H1 (cell line): ENCODE results near the gene GPD1L. TPM values are rescaled to one million over a fixed set of nuclear protein-coding genes. Genes with fewer than 3 reads are reported as not detected.
A peak's percentile ranks its signal among the peaks of the same experiment; 100 is the strongest.

ENCODE experiments used
- CTCF ChIA-PET: fragments of 300-600 bp; sonication (Branson Sonifier 250); formaldehyde crosslinking; loops from one replicate; lab custom pipeline; 2021; ENCODE audit not compliant: partially characterized antibody; lab: Charles Lee
- POLR2A ChIA-PET: fragments of 300-600 bp; sonication (Branson Sonifier 250); formaldehyde crosslinking; loops from one replicate; lab custom pipeline; 2021; ENCODE audit warnings: inconsistent platforms; ENCODE audit not compliant: partially characterized antibody; lab: Charles Lee
- DNase-seq, 2 experiments: peaks; one replicate each; pipeline versions ENCODE4 v3.0.0 to v3.0.0-alpha.2; 2010 to 2022; ENCODE audit warnings: low spot score in 2 of 2, low read depth in 1 of 2, mixed read lengths in 1 of 2
- FAIRE-seq: peaks from 2 replicates; lab custom pipeline; 2011; peaks lifted over from hg19 to GRCh38; lab: Jason Lieb, UNC
- H2AFZ ChIP-seq: 2 replicates; pipeline ENCODE4 v1.8.1; 2012; ENCODE audit warnings: low read length, inconsistent platforms
- H2AK5ac ChIP-seq: 2 replicates; pipeline ENCODE4 v1.6.1; 2013; ENCODE audit warnings: low read depth, low read length
- H2BK120ac ChIP-seq: replicated peaks from 2 replicates; pipeline ENCODE3; 2013; ENCODE audit warnings: low read depth, low read length, inconsistent platforms
- H2BK12ac ChIP-seq: 2 replicates; pipeline ENCODE4 v1.6.1; 2013; ENCODE audit warnings: low read depth, low read length
- H2BK15ac ChIP-seq: 2 replicates; pipeline ENCODE4 v1.6.1; 2013; ENCODE audit warnings: low read length
- H2BK20ac ChIP-seq: 2 replicates; pipeline ENCODE4 v1.6.1; 2013; ENCODE audit warnings: low read length
- H2BK5ac ChIP-seq: 2 replicates; pipeline ENCODE4 v1.6.1; 2013; ENCODE audit warnings: low read depth, low read length
- H3K14ac ChIP-seq: 2 replicates; pipeline ENCODE4 v1.6.1; 2013; ENCODE audit warnings: inconsistent platforms; ENCODE audit not compliant: insufficient read length
- H3K18ac ChIP-seq: 2 replicates; pipeline ENCODE4 v1.6.1; 2013; ENCODE audit warnings: low read length; ENCODE audit errors: extremely low read depth
- H3K23ac ChIP-seq: 2 replicates; pipeline ENCODE4 v1.6.1; 2013; ENCODE audit warnings: inconsistent platforms; ENCODE audit not compliant: insufficient read length
- H3K23me2 ChIP-seq: 2 replicates; pipeline ENCODE4 v1.6.1; 2013; ENCODE audit warnings: low read depth, low read length
- H3K27ac ChIP-seq: 2 replicates; pipeline ENCODE4 v1.6.1; 2011; ENCODE audit warnings: low read depth, low read length, inconsistent platforms
- H3K27me3 ChIP-seq, 4 experiments: replicated peaks in 1 of 4; 1 replicate in 1 of 4; 2 replicates in 3 of 4; pipeline versions ENCODE4 v1.6.1 to v1.8.1; 2011 to 2013; ENCODE audit warnings: low read length in 3 of 4, mild to moderate bottlenecking in 3 of 4, inconsistent platforms in 2 of 4, mixed read lengths in 2 of 4, moderate library complexity in 1 of 4; ENCODE audit not compliant: control insufficient read depth in 3 of 4, insufficient read depth in 3 of 4; ENCODE audit errors: extremely low read depth in 1 of 4
- H3K36me3 ChIP-seq, 4 experiments: 2 replicates each; pipeline versions ENCODE4 v1.6.1 to v1.8.1; 2011 to 2013; ENCODE audit warnings: mild to moderate bottlenecking in 4 of 4, low read length in 3 of 4, moderate library complexity in 2 of 4, control low read depth in 1 of 4, inconsistent platforms in 1 of 4; ENCODE audit not compliant: insufficient read depth in 4 of 4, control insufficient read depth in 2 of 4
- H3K4ac ChIP-seq: replicated peaks from 2 replicates; pipeline ENCODE3; 2013; ENCODE audit warnings: low read length, low read depth, mixed read lengths, inconsistent platforms; ENCODE audit not compliant: insufficient read length
- H3K4me1 ChIP-seq, 4 experiments: replicated peaks in 1 of 4; 1 replicate in 1 of 4; 2 replicates in 3 of 4; pipeline versions ENCODE4 v1.6.1 to v1.8.1; 2011 to 2013; ENCODE audit warnings: low read length in 3 of 4, inconsistent platforms in 2 of 4, mixed read lengths in 1 of 4; ENCODE audit not compliant: insufficient read depth in 4 of 4, control insufficient read depth in 3 of 4
- H3K4me2 ChIP-seq, 2 experiments: 2 replicates each; pipeline versions ENCODE4 v1.6.1 to v1.8.1; 2011 to 2013; ENCODE audit warnings: low read depth in 2 of 2, low read length in 2 of 2, control low read depth in 1 of 2, inconsistent platforms in 1 of 2, mild to moderate bottlenecking in 1 of 2; ENCODE audit not compliant: insufficient read depth in 1 of 2
- H3K4me3 ChIP-seq, 4 experiments: fragments of 200-600, 300-600 bp in 1 of 4; sonication (generic), shearing (Covaris generic), sonication (Bioruptor Twin) in 1 of 4; 2 replicates each; pipeline versions ENCODE4 v1.5.1 to v1.8.1; 2011 to 2016; ENCODE audit warnings: low read length in 4 of 4, low read depth in 3 of 4, control low read depth in 2 of 4, inconsistent platforms in 2 of 4, mild to moderate bottlenecking in 2 of 4, mixed read lengths in 1 of 4, moderate library complexity in 1 of 4; ENCODE audit not compliant: insufficient read depth in 2 of 4; ENCODE audit errors: extremely low read depth in 1 of 4
- H3K56ac ChIP-seq: replicated peaks from 2 replicates; pipeline ENCODE3; 2013; ENCODE audit warnings: low read depth, mild to moderate bottlenecking, mixed read lengths, low read length, inconsistent platforms; ENCODE audit not compliant: insufficient read length
- H3K79me1 ChIP-seq: 2 replicates; pipeline ENCODE4 v1.6.1; 2013; ENCODE audit warnings: low read depth, low read length, control low read depth
- H3K79me2 ChIP-seq, 2 experiments: 2 replicates each; pipeline versions ENCODE4 v1.6.1 to v1.8.1; 2012 to 2013; ENCODE audit warnings: low read length in 2 of 2, mild to moderate bottlenecking in 2 of 2, inconsistent platforms in 1 of 2; ENCODE audit not compliant: insufficient read depth in 2 of 2, control insufficient read depth in 1 of 2
- H3K9ac ChIP-seq, 4 experiments: replicated peaks in 1 of 4; 1 replicate in 1 of 4; 2 replicates in 3 of 4; pipeline versions ENCODE4 v1.6.1 to v1.8.1; 2011 to 2013; ENCODE audit warnings: low read depth in 3 of 4, low read length in 3 of 4, control low read depth in 2 of 4, mild to moderate bottlenecking in 2 of 4, moderate library complexity in 2 of 4, inconsistent platforms in 1 of 4; ENCODE audit errors: extremely low read depth in 1 of 4
- H3K9me3 ChIP-seq, 2 experiments: 2 replicates each; pipeline versions ENCODE4 v1.6.1 to v1.8.1; 2012 to 2013; ENCODE audit warnings: mild to moderate bottlenecking in 2 of 2, moderate library complexity in 2 of 2, control low read depth in 1 of 2, inconsistent platforms in 1 of 2, low read depth in 1 of 2, low read length in 1 of 2, mixed read lengths in 1 of 2; ENCODE audit not compliant: insufficient read depth in 2 of 2
- H4K20me1 ChIP-seq, 2 experiments: replicated peaks in 1 of 2; 2 replicates each; pipeline versions ENCODE3 to v1.8.1; 2011 to 2013; ENCODE audit warnings: inconsistent platforms in 2 of 2, low read length in 2 of 2, mild to moderate bottlenecking in 1 of 2; ENCODE audit not compliant: insufficient read depth in 2 of 2, control insufficient read depth in 1 of 2
- H4K5ac ChIP-seq: 2 replicates; pipeline ENCODE4 v1.6.1; 2013; ENCODE audit warnings: low read length, low read depth, mixed read lengths, inconsistent platforms; ENCODE audit not compliant: insufficient read length
- H4K8ac ChIP-seq: 2 replicates; pipeline ENCODE4 v1.8.0; 2013; ENCODE audit warnings: mild to moderate bottlenecking, moderate library complexity, low read length, inconsistent platforms; ENCODE audit not compliant: insufficient read depth; ENCODE audit errors: extremely low read depth
- H4K91ac ChIP-seq: replicated peaks from 2 replicates; pipeline ENCODE3; 2013; ENCODE audit warnings: low read length, mixed read lengths, inconsistent platforms; ENCODE audit not compliant: insufficient read length
- EZH2 ChIP-seq: fragments of 200-600 bp; sonication (generic); IDR thresholded peaks from 2 replicates; pipeline ENCODE4 v1.7.1; 2012; ENCODE audit warnings: low read depth, mild to moderate bottlenecking, moderate library complexity, low read length, inconsistent platforms; ENCODE audit not compliant: severe bottlenecking
- GTF2F1 ChIP-seq: IDR thresholded peaks from 2 replicates; pipeline ENCODE4 v1.6.1; 2012; ENCODE audit warnings: low read depth, low read length, improper control_type of control experiment, borderline replicate concordance
- HDAC2 ChIP-seq, 2 experiments: fragments of 300-600 bp in 1 of 2; sonication (generic) in 1 of 2; IDR thresholded peaks; 2 replicates each; pipeline ENCODE4 v1.6.1; 2011 to 2012; ENCODE audit warnings: low read depth in 2 of 2, low read length in 2 of 2, mild to moderate bottlenecking in 2 of 2, moderate library complexity in 2 of 2, borderline replicate concordance in 1 of 2, inconsistent platforms in 1 of 2
- KDM4A ChIP-seq: IDR thresholded peaks from one replicate; pipeline ENCODE4 v1.7.1; 2012; ENCODE audit warnings: low read depth, mild to moderate bottlenecking, moderate library complexity, low read length, inconsistent platforms; ENCODE audit not compliant: severe bottlenecking
- POU5F1 ChIP-seq: IDR thresholded peaks from 2 replicates; pipeline ENCODE4 v1.6.1; 2011; ENCODE audit warnings: low read depth, mild to moderate bottlenecking, low read length, moderate library complexity
- SIN3A ChIP-seq, 2 experiments: IDR thresholded peaks in 1 of 2; conservative IDR thresholded peaks in 1 of 2; 2 replicates each; pipeline ENCODE4 v1.6.1; 2011 to 2012; ENCODE audit warnings: low read length in 2 of 2, improper control_type of control experiment in 1 of 2, low read depth in 1 of 2, mild to moderate bottlenecking in 1 of 2
- SP2 ChIP-seq: IDR thresholded peaks from 2 replicates; pipeline ENCODE4 v1.6.1; 2012; ENCODE audit warnings: mild to moderate bottlenecking, low read length, inconsistent platforms
- SP4 ChIP-seq: IDR thresholded peaks from 2 replicates; pipeline ENCODE4 v1.6.1; 2012; ENCODE audit warnings: low read length, inconsistent platforms
- SUZ12 ChIP-seq: fragments of 200-600 bp; sonication (generic); IDR thresholded peaks from 2 replicates; pipeline ENCODE4 v1.6.1; 2012; ENCODE audit warnings: mild to moderate bottlenecking, inconsistent platforms, low read length, moderate library complexity, mixed read lengths
- WGBS, 2 experiments: shearing (Covaris generic) in 1 of 2; methylation state at CpG; one replicate each; pipeline versions ENCODE4 v1.1.6 to v1.1.7; 2013 to 2015; ENCODE audit warnings: low lambda C conversion rate in 2 of 2, mixed read lengths in 2 of 2, inconsistent platforms in 1 of 2, low coverage in 1 of 2, missing lambda C conversion rate in 1 of 2; ENCODE audit not compliant: insufficient replicate concordance in 2 of 2, insufficient coverage in 1 of 2, insufficient read length in 1 of 2; ENCODE audit errors: extremely low coverage in 1 of 2, missing lambda C conversion rate in 1 of 2; 5-methylcytosine and 5-hydroxymethylcytosine counted together
- polyA plus RNA-seq, 7 experiments: library from polyadenylated mRNA; depleted of rRNA in 3 of 7; stranded (reverse) in 5 of 7; unstranded in 2 of 7; fragments of >200 nt in 5 of 7; fragments of 200-250 nt in 2 of 7; gene quantifications; 1 replicate in 5 of 7; 2 replicates in 1 of 7; 4 replicates in 1 of 7; pipeline versions ENCODE4 v1.2.1 to v1.2.3, GENCODE V29; 2011 to 2013; ENCODE audit warnings: missing spikeins in 2 of 7, mixed read lengths in 2 of 7
- total RNA-seq: library from RNA; stranded (reverse); fragmentation: NEBNext Ultra II Directional; extraction: Animal tissue kit (Norgen Biotek cat#: 25700); gene quantifications from 2 replicates; pipeline ENCODE4 v1.2.1, GENCODE V29; 2021
- TF ChIP-seq, protein P1 (sequence below): IDR thresholded peaks from 2 replicates; pipeline ENCODE4 v1.6.1; 2012; ENCODE audit warnings: inconsistent platforms
- TF ChIP-seq, protein P2 (sequence below): IDR thresholded peaks from 2 replicates; pipeline ENCODE4 v1.6.1; 2011; ENCODE audit warnings: low read length, improper control_type of control experiment

The GPD1L gene
- total and polyA plus RNA-seq, 2 of the 8 experiments (the other 6 are each of a cell fraction or from before 2014, with no cell fraction given): 2.4 to 8.4 TPM

GRCh38 chr3:32186876-32187275 lies 80.5 kb downstream of the GPD1L start:
- 0 out of 2 replicates have a peak overlapping the region, but pooled peaks have one; percentile 40 for H2BK15ac ChIP-seq
- ChIA-PET POLR2A (interaction anchor here (1.7 kb wide), 1 partner anchor 9 kb away, joined by 6 read pairs; no protein-coding TSS in a partner anchor), CTCF (interaction anchor here (0.6 to 3.2 kb wide), 11 partner anchors 10 to 546 kb away, joined by 3 to 30 read pairs (median 3); no protein-coding TSS in a partner anchor)
- no peaks in the 10 kb centered on the region; a peak in 2 of 7 replicates for H3K4me1 ChIP-seq
- H3K79me2 ChIP-seq: no peaks in the 10 kb centered on the region
- no peak overlapping the region for H2BK20ac ChIP-seq
- no peak overlapping the region for H2BK12ac ChIP-seq
- H2BK5ac ChIP-seq: no peak overlapping the region
- H3K23ac ChIP-seq: no peak overlapping the region
- no peak overlapping the region for H3K27ac ChIP-seq
- no peaks in the 10 kb centered on the region for H3K36me3 ChIP-seq
- H3K9ac ChIP-seq: no peak overlapping the region
- no peak overlapping the region for H3K14ac ChIP-seq
- peak overlapping the region; percentile 67; the same call in 1 of the 2 replicates for H2AFZ ChIP-seq
- H3K56ac ChIP-seq: no peak overlapping the region
- no peak overlapping the region for H2AK5ac ChIP-seq
- no peak overlapping the region for H4K5ac ChIP-seq
- no peaks in the 10 kb centered on the region for H3K9me3 ChIP-seq
- no peak overlapping the region for H3K18ac ChIP-seq
- H4K8ac ChIP-seq: no peak overlapping the region
- H4K20me1 ChIP-seq: no peaks in the 10 kb centered on the region
- no peak overlapping the region for H2BK120ac ChIP-seq
- H3K4ac ChIP-seq: no peak overlapping the region
- no peaks in the 10 kb centered on the region for H3K27me3 ChIP-seq
- H3K79me1 ChIP-seq: no peaks in the 10 kb centered on the region
- 92% methylated on average over 2 of the region's 2 CpGs; no CpG with 5 or more reads in 1 of the 2 experiments for WGBS, 2 experiments
- DNase-seq (no peak), FAIRE-seq (no peak)
- no peak overlapping the region for H3K4me2 ChIP-seq
- no peaks in the 10 kb centered on the region for H3K23me2 ChIP-seq
- H3K4me3 ChIP-seq: no peak overlapping the region
- H4K91ac ChIP-seq: no peak overlapping the region
- TF ChIP-seq KDM4A (no peak), GTF2F1 (no peak), HDAC2 (IDR thresholded peaks at IDR 0.05; ENCODE audit: borderline replicate concordance in 1 of 2, low read depth in 2 of 2, low read length in 2 of 2) (no peak), EZH2 (no peak), SIN3A (conservative IDR thresholded peaks at IDR 0.05 in 1 of 2, IDR thresholded peaks at IDR 0.05 in 1 of 2; ENCODE audit: low read depth in 1 of 2, low read length in 2 of 2) (no peak), SP2 (no peak), SP4 (no peak), POU5F1 (no peak), SUZ12 (no peak)
- TF ChIP-seq, protein P1, sequence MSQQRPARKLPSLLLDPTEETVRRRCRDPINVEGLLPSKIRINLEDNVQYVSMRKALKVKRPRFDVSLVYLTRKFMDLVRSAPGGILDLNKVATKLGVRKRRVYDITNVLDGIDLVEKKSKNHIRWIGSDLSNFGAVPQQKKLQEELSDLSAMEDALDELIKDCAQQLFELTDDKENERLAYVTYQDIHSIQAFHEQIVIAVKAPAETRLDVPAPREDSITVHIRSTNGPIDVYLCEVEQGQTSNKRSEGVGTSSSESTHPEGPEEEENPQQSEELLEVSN: no peak
- TF ChIP-seq, protein P2, sequence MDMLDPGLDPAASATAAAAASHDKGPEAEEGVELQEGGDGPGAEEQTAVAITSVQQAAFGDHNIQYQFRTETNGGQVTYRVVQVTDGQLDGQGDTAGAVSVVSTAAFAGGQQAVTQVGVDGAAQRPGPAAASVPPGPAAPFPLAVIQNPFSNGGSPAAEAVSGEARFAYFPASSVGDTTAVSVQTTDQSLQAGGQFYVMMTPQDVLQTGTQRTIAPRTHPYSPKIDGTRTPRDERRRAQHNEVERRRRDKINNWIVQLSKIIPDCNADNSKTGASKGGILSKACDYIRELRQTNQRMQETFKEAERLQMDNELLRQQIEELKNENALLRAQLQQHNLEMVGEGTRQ: no peak
